IMR-90 (cell line): ENCODE data around the gene JMJD1C. TPM values are rescaled to one million over a fixed set of nuclear protein-coding genes. Genes with fewer than 3 reads are reported as not detected.
A peak's percentile ranks its signal among the peaks of the same experiment; 100 is the strongest.

ENCODE experiments used
- ATAC-seq: fragments of 200-7000 bp; cut with Tn5 transposase; 2 replicates; pipeline ENCODE4 v1.9.1; 2020; ENCODE audit warnings: low read depth, mild to moderate bottlenecking, moderate library complexity
- BruUV-seq: library from RNA; stranded (reverse); fragments of 400-500 nt; replicated peaks from 2 replicates; lab custom pipeline; 2021; lab: Mats Ljungman, UMichigan
- CTCF ChIA-PET: fragments of 300-600 bp; formaldehyde crosslinking; extraction: SDS; loops from one replicate; lab custom pipeline; 2021; ENCODE audit warnings: antibody characterized with exemption; lab: Yijun Ruan, JAX
- POLR2A ChIA-PET: fragments of 300-600 bp; sonication (Branson Sonifier 250); formaldehyde crosslinking; loops from one replicate; lab custom pipeline; 2022; ENCODE audit warnings: antibody characterized with exemption; ENCODE audit not compliant: unreplicated experiment; lab: Charles Lee
- DNase-seq: peaks from one replicate; pipeline ENCODE4 v3.0.0; 2013
- H2AFZ ChIP-seq: replicated peaks from 2 replicates; pipeline ENCODE3; 2013; ENCODE audit warnings: low read length, mild to moderate bottlenecking; ENCODE audit not compliant: poor library complexity
- H2AK5ac ChIP-seq: 2 replicates; pipeline ENCODE4 v1.6.1; 2013; ENCODE audit warnings: low read depth, low read length, inconsistent platforms
- H2AK9ac ChIP-seq: replicated peaks from 2 replicates; pipeline ENCODE3; 2013; ENCODE audit warnings: mild to moderate bottlenecking, low read depth, low read length, moderate library complexity; ENCODE audit not compliant: poor library complexity
- H2BK120ac ChIP-seq: 2 replicates; pipeline ENCODE4 v1.6.1; 2013; ENCODE audit warnings: low read depth, low read length, inconsistent platforms
- H2BK15ac ChIP-seq: 3 replicates; pipeline ENCODE4 v1.6.1; 2013; ENCODE audit warnings: low read depth, low read length, inconsistent platforms
- H2BK20ac ChIP-seq: 2 replicates; pipeline ENCODE4 v1.6.1; 2013; ENCODE audit warnings: low read depth, mild to moderate bottlenecking, inconsistent platforms, low read length, moderate library complexity
- H2BK5ac ChIP-seq: 2 replicates; pipeline ENCODE4 v1.6.1; 2013; ENCODE audit warnings: mild to moderate bottlenecking, low read depth, low read length, inconsistent platforms; ENCODE audit not compliant: poor library complexity, severe bottlenecking
- H3K14ac ChIP-seq: replicated peaks from 2 replicates; pipeline ENCODE4 v1.6.1; 2013; ENCODE audit warnings: low read depth, low read length, inconsistent platforms
- H3K18ac ChIP-seq: 2 replicates; pipeline ENCODE4 v1.6.1; 2013; ENCODE audit warnings: low read depth, low read length, control low read depth
- H3K23ac ChIP-seq: 2 replicates; pipeline ENCODE4 v1.6.1; 2013; ENCODE audit warnings: low read depth, low read length, inconsistent platforms
- H3K27ac ChIP-seq: 2 replicates; pipeline ENCODE4 v1.5.1; 2013; ENCODE audit warnings: mild to moderate bottlenecking, control low read depth, low read length; ENCODE audit not compliant: insufficient read depth
- H3K27me3 ChIP-seq: 2 replicates; pipeline ENCODE4 v1.6.1; 2013; ENCODE audit warnings: low read length; ENCODE audit not compliant: control insufficient read depth, insufficient read depth
- H3K36me3 ChIP-seq: 2 replicates; pipeline ENCODE4 v1.6.1; 2013; ENCODE audit warnings: low read length, mixed read lengths; ENCODE audit not compliant: control insufficient read depth, insufficient read depth
- H3K4ac ChIP-seq: 2 replicates; pipeline ENCODE4 v1.6.1; 2013; ENCODE audit warnings: low read depth, low read length, inconsistent platforms
- H3K4me1 ChIP-seq: 2 replicates; pipeline ENCODE4 v1.6.1; 2013; ENCODE audit warnings: low read length, mixed read lengths; ENCODE audit not compliant: control insufficient read depth, insufficient read depth
- H3K4me2 ChIP-seq: 2 replicates; pipeline ENCODE4 v1.6.1; 2013; ENCODE audit warnings: low read depth, mild to moderate bottlenecking, control low read depth, low read length, moderate library complexity
- H3K4me3 ChIP-seq: 2 replicates; pipeline ENCODE4 v1.5.1; 2013; ENCODE audit warnings: low read depth, mild to moderate bottlenecking, control low read depth, low read length, moderate library complexity; ENCODE audit not compliant: insufficient read depth
- H3K56ac ChIP-seq: 2 replicates; pipeline ENCODE4 v1.6.1; 2013; ENCODE audit warnings: low read length, inconsistent platforms; ENCODE audit not compliant: insufficient read depth; ENCODE audit errors: extremely low read depth
- H3K79me1 ChIP-seq, 2 experiments: 2 replicates each; pipeline ENCODE4 v1.6.1; 2013; ENCODE audit warnings: low read length in 2 of 2, inconsistent platforms in 1 of 2, low read depth in 1 of 2
- H3K9ac ChIP-seq: 2 replicates; pipeline ENCODE4 v1.6.1; 2013; ENCODE audit warnings: low read depth, low read length, control low read depth
- H3K9me1 ChIP-seq: 2 replicates; pipeline ENCODE4 v1.6.1; 2013; ENCODE audit warnings: low read length, inconsistent platforms; ENCODE audit not compliant: insufficient read depth
- H3K9me3 ChIP-seq: 2 replicates; pipeline ENCODE4 v1.6.1; 2013; ENCODE audit warnings: low read length; ENCODE audit not compliant: control insufficient read depth, insufficient read depth
- H4K20me1 ChIP-seq: 2 replicates; pipeline ENCODE4 v1.6.1; 2013; ENCODE audit warnings: low read length, inconsistent platforms; ENCODE audit not compliant: insufficient read depth
- H4K5ac ChIP-seq: 2 replicates; pipeline ENCODE4 v1.6.1; 2013; ENCODE audit warnings: mild to moderate bottlenecking, low read depth, low read length, control low read depth
- H4K8ac ChIP-seq, 2 experiments: 2 replicates each; pipeline ENCODE4 v1.6.1; 2013; ENCODE audit warnings: low read depth in 2 of 2, low read length in 2 of 2, control low read depth in 1 of 2, inconsistent platforms in 1 of 2
- H4K91ac ChIP-seq: 2 replicates; pipeline ENCODE4 v1.6.1; 2013; ENCODE audit warnings: low read depth, low read length, inconsistent platforms; ENCODE audit not compliant: insufficient read depth
- CEBPB ChIP-seq: IDR thresholded peaks from 2 replicates; pipeline ENCODE4 v1.6.1; 2012; ENCODE audit warnings: low read depth, low read length, improper control_type of control experiment
- CHD1 ChIP-seq: IDR thresholded peaks from 2 replicates; pipeline ENCODE4 v1.6.1; 2012; ENCODE audit warnings: low read depth, low read length, improper control_type of control experiment
- POLR2A ChIP-seq: IDR thresholded peaks from 2 replicates; pipeline ENCODE4 v1.6.1; 2012; ENCODE audit warnings: mild to moderate bottlenecking, low read depth, low read length
- WGBS, 2 experiments: methylation state at CpG; one replicate each; pipeline versions ENCODE4 v1.1.5 to v1.1.7; 2013; ENCODE audit warnings: missing lambda C conversion rate in 2 of 2; ENCODE audit not compliant: insufficient read length in 1 of 2; ENCODE audit errors: extremely low coverage in 2 of 2; 5-methylcytosine and 5-hydroxymethylcytosine counted together
- dilution Hi-C: fragments of 300-500 bp; cut with HindIII; formaldehyde crosslinking; loops from one replicate; pipeline ENCODE4 v1.14.3; 2018; ENCODE audit warnings: low sequenced_read_pairs; ENCODE audit not compliant: unreplicated experiment
- in situ Hi-C: fragments of 300-500 bp; cut with MboI; formaldehyde crosslinking; loops from 3 replicates; pipeline ENCODE4 v1.14.3; 2019; ENCODE audit warnings: low sequenced_read_pairs, inconsistent platforms, mixed read lengths
- intact Hi-C: fragments of 100-400 bp; cut with micrococcal nuclease; formaldehyde crosslinking; loops from 2 replicates; pipeline ENCODE4 v1.10.0; 2022
- polyA plus RNA-seq, 3 experiments: library from polyadenylated mRNA; depleted of rRNA; stranded (reverse); fragments of >200 nt; gene quantifications; 2 replicates each; pipeline ENCODE4 v1.2.3, GENCODE V29; 2012; ENCODE audit warnings: low replicate concordance in 1 of 3
- total RNA-seq: library from RNA; depleted of rRNA; stranded (reverse); fragments of >200 nt; gene quantifications from 2 replicates; pipeline ENCODE4 v1.2.3, GENCODE V29; 2012

JMJD1C gene
- total and polyA plus RNA-seq, 2 of the 4 experiments (the other 2 are of a cell fraction), result 15.6 to 96.8 TPM

DNA sequence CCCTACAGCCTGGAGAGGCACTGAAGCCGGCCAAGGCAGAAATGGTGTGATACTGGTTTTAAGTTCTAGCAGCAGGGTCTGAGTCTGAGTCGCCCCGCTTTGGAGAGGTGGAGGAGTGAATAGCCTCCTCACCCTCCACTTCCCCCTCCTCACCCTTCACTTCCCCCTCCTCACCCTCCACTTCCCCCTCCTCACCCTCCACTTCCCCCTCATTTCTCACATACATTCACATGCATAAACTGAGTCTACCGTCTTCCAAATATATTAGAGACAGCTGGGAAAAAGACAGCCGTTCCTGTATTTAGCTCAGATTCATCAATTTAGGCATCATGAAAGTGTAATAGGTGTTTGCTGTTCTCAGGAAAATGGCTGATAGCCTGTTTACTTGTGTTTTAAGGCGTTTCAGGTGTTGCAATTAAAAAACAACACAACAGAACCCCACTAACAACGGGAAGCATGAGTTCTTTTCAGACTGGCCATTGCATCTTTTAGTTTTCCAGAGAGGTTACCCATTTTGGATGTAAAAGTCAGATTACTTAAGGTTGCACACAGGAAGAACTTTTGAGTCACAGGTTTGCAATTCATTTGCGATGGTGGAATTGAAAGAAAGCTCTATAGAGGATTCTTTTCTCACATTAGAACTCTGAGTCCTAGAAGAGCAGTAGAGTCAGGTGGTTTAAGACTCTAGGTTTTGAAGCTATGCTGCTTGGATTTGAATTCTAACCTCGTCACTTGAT, 331.8 kb downstream of the JMJD1C start:
- peak; percentile 53 for DNase-seq
- Histone ChIP-seq H3K27me3 (no peaks in the 10 kb centered on the region), H3K9ac (peak overlapping the region; percentile 85), H3K4ac (peak overlapping the region; percentile 68), H4K5ac (peak overlapping the region; percentile 16; the same call in 1 of the 2 replicates), H4K20me1 (peaks cover 24% of the 10 kb centered on the region), H3K36me3 (no peaks in the 10 kb centered on the region), H4K91ac (peak overlapping the region; percentile 44; the same call in 1 of the 2 replicates), H2AFZ (peak overlapping the region; percentile 79), H3K27ac (peak overlapping the region; percentile 80), H4K8ac (peak overlapping the region in 1 of 2 experiments; percentile 78; a peak in 3 of 4 replicates), H2BK20ac (no peak overlapping the region), H2BK5ac (peak overlapping the region; percentile 66), H2AK5ac (peak overlapping the region; percentile 0), H3K18ac (peak overlapping the region; percentile 11), H3K23ac (peak overlapping the region; percentile 89), H2BK15ac (no peak overlapping the region), H3K9me1 (peaks cover 3% of the 10 kb centered on the region), H2BK120ac (no peak overlapping the region), H3K56ac (peak overlapping the region; percentile 64), H2AK9ac (peak overlapping the region; percentile 89), H3K4me1 (peaks cover 2% of the 10 kb centered on the region; the same call in 1 of the 2 replicates), H3K9me3 (no peaks in the 10 kb centered on the region), H3K4me2 (peak overlapping the region; percentile 99), H3K4me3 (peak overlapping the region; percentile 82), H3K79me1 (peaks cover 5 to 30% of the 10 kb centered on the region in 2 experiments; a peak in 3 of 4 replicates), H3K14ac (peak overlapping the region; percentile 70)
- ChIA-PET POLR2A (interaction anchor here (0.6 kb wide), 1 partner anchor 520 kb away, joined by 9 read pairs; no protein-coding TSS in a partner anchor), CTCF (interaction anchor here (0.5 kb wide), 1 partner anchor 570 kb away, joined by 3 read pairs; no protein-coding TSS in a partner anchor)
- no peak for ATAC-seq
- in situ Hi-C loops, result loop anchor here (25.0 kb wide), 1 partner anchor 1047 kb away; no protein-coding TSS in a partner anchor
- WGBS, 2 experiments, result no CpG with 5 or more reads among the region's 9 CpGs
- intact Hi-C loops, result no loop called here
- dilution Hi-C loops, result no loop called here
- BruUV-seq, result no TSS peak
- peak; percentile 76; the same call in 1 of the 2 replicates for TF ChIP-seq CHD1
- TF ChIP-seq CEBPB, result peak; percentile 49; the same call in 1 of the 2 replicates
- TF ChIP-seq POLR2A, result no peak
